Measurements from ENCODE around the gene UTP25. TPM values are rescaled to one million over a fixed set of nuclear protein-coding genes. Genes with fewer than 3 reads are reported as not detected.
"Not testable (repeated sequence)": the region's sequence is repeated elsewhere in the genome, so short reads cannot be mapped to it uniquely, and the experiment has no call there.

UTP25 gene
- polyA plus RNA-seq, 1 experiment, result 6.8 TPM

DNA sequence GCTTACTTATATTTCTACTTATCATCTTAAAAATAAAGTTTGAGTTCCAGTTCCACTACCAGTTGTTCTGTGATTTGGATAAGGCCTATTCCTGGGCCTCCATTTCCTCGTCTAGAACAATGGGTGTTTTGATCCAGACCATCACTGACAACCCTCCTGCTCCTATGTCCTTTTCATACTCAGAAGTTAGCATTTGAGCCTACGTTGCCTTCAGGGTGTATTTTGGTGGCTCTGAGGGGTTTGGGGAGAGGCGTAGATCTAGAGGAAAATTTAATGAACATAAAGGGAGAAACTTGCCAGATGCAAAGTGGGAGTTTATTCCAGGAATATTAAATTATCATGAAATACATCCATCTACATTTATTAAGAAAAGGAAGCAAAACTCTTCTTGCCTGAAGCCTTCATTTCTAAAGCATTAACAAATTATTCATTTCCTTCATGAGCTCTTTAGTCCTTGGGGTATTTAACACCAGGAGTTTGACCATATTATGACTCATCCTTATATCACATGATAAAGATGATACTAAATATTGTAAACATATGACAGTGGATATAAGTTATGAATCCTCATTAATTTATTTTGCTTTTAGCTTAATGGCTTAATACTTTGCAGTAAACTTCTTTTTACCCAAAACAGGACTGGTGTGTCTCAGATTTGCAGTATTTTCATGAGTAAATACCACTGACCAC is 63.0 kb downstream of the UTP25 start:
- no peaks in the 10 kb centered on the region for H3K36me3 ChIP-seq (ENCODE audit: control insufficient read depth, insufficient read depth, low read length)
- POLR2A ChIA-PET, result interaction anchor here (0.5 kb wide), 1 partner anchor 360 kb away, joined by 3 read pairs; no protein-coding TSS in a partner anchor
- H3K27me3 ChIP-seq (ENCODE audit: control insufficient read depth, insufficient read depth, low read length), result no peaks in the 10 kb centered on the region
- DNase-seq (ENCODE audit: low read depth), result no peak
- H3K4me3 ChIP-seq (ENCODE audit: low read depth, low read length), result no peak overlapping the region
- TF ChIP-seq, protein P1, sequence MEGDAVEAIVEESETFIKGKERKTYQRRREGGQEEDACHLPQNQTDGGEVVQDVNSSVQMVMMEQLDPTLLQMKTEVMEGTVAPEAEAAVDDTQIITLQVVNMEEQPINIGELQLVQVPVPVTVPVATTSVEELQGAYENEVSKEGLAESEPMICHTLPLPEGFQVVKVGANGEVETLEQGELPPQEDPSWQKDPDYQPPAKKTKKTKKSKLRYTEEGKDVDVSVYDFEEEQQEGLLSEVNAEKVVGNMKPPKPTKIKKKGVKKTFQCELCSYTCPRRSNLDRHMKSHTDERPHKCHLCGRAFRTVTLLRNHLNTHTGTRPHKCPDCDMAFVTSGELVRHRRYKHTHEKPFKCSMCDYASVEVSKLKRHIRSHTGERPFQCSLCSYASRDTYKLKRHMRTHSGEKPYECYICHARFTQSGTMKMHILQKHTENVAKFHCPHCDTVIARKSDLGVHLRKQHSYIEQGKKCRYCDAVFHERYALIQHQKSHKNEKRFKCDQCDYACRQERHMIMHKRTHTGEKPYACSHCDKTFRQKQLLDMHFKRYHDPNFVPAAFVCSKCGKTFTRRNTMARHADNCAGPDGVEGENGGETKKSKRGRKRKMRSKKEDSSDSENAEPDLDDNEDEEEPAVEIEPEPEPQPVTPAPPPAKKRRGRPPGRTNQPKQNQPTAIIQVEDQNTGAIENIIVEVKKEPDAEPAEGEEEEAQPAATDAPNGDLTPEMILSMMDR (IDR thresholded peaks at IDR 0.05; ENCODE audit: insufficient read depth, low read depth, low read length), result no peak
- CTCF ChIA-PET, result interaction anchor here (0.7 to 1.5 kb wide), 2 partner anchors 9 to 15 kb away, joined by 3 to 4 read pairs; no protein-coding TSS in a partner anchor

DNA sequence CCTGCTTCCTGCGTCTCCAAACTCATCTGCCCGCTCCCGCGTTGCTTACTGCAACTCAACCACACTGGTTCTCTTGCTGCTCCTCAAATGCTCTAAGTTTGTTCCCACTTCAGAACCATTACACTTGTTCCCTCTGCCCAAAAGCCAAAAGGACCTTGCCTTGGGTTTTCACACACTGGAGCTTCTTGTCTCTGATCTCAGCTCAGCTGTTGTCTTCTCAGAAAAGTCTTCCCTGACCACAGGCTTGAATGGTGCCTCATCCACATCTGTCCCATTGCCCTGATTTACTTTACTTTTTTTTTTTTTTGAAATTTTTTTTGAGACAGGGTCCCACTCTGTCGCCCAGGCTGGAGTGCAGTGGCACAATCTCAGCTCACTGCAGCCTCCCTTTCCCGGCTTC is 66.0 kb downstream of the UTP25 start:
- Histone ChIP-seq H3K4me3 (ENCODE audit: low read depth, low read length) (no peak overlapping the region), H3K27me3 (ENCODE audit: control insufficient read depth, insufficient read depth, low read length) (no peaks in the 10 kb centered on the region), H3K36me3 (ENCODE audit: control insufficient read depth, insufficient read depth, low read length) (no peaks in the 10 kb centered on the region)
- TF ChIP-seq, protein P1 (IDR thresholded peaks at IDR 0.05; ENCODE audit: insufficient read depth, low read depth, low read length), result no peak
- ChIA-PET CTCF (interaction anchor here (0.6 kb wide), 1 partner anchor 33 kb away, joined by 3 read pairs; no protein-coding TSS in a partner anchor), POLR2A (no interaction called here)
- no peak for DNase-seq (ENCODE audit: low read depth)

DNA sequence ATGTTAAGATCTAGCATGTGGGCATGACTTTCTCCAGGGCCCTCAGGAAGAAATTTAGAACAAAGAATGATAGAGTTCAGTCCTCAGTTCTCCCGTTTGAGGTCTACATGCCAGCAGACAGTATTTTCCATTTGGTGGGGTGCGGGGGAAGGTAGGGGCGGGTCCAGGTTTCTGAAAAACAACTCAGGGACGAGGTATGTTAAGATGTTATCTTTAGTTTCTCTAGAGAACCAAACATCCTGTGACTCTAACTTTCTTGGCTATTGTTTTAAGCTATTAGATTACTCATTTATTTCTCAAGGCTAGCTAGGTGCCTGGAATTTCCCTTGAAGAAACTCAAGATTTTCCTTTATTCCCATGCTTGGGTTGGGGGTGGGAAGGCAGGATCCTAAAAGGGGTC is 67.9 kb downstream of the UTP25 start:
- DNase-seq (ENCODE audit: low read depth), result no peak
- ChIA-PET POLR2A (interaction anchor here (0.7 kb wide), 1 partner anchor 20 kb away, joined by 3 read pairs; no protein-coding TSS in a partner anchor), CTCF (interaction anchor here (1.0 to 1.5 kb wide), 4 partner anchors 17 to 71 kb away, joined by 3 to 4 read pairs (median 4); no protein-coding TSS in a partner anchor)
- TF ChIP-seq, protein P1 (IDR thresholded peaks at IDR 0.05; ENCODE audit: insufficient read depth, low read depth, low read length), result no peak
- Histone ChIP-seq H3K36me3 (ENCODE audit: control insufficient read depth, insufficient read depth, low read length) (no peaks in the 10 kb centered on the region), H3K27me3 (ENCODE audit: control insufficient read depth, insufficient read depth, low read length) (no peaks in the 10 kb centered on the region), H3K4me3 (ENCODE audit: low read depth, low read length) (no peak overlapping the region)

DNA sequence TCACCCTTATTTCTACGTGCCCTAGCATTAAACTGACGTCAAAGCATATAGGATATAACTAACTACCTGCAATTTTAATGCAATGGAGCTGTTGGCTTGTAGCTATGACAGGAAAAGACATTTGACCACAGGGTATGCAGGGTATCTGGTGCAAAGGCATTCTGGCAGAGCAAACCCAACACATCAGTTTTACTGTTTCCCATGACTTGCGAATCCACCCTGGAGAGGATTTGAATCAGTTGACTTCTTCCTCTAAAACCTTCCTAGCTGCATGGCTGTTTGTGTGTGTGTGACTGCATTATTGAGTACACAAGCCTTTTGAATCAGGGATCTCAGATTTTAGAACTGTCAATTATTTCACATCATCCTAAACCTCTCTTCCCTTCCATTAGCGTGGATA is 68.6 kb downstream of the UTP25 start:
- Histone ChIP-seq H3K36me3 (ENCODE audit: control insufficient read depth, insufficient read depth, low read length) (no peaks in the 10 kb centered on the region), H3K4me3 (ENCODE audit: low read depth, low read length) (no peak overlapping the region), H3K27me3 (ENCODE audit: control insufficient read depth, insufficient read depth, low read length) (no peaks in the 10 kb centered on the region)
- POLR2A ChIA-PET, result no interaction called here
- CTCF ChIA-PET, result interaction anchor here (1.0 to 1.5 kb wide), 2 partner anchors 18 to 36 kb away, joined by 3 to 4 read pairs; no protein-coding TSS in a partner anchor
- DNase-seq (ENCODE audit: low read depth), result no peak
- TF ChIP-seq, protein P1 (IDR thresholded peaks at IDR 0.05; ENCODE audit: insufficient read depth, low read depth, low read length), result no peak

DNA sequence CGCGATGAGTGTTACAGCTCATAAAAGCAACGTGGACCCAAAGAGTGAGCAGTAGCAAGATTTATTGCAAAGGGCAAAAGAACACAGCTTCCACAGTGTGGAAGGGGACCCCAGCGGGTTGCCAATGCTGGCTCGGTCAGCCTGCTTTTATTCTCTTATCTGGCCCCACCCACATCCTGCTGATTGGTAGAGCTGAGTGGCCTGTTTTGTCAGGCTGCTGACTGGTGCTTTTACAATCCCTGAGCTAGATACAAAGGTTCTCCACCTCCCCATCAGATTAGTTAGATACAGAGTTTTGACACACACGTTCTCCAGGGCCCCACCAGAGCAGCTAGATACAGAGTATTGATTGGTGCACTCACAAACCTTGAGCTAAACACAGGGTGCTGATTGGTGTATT is 70.5 kb downstream of the UTP25 start:
- H3K36me3 ChIP-seq (ENCODE audit: control insufficient read depth, insufficient read depth, low read length); POLR2A ChIA-PET; DNase-seq (ENCODE audit: low read depth); H3K27me3 ChIP-seq (ENCODE audit: control insufficient read depth, insufficient read depth, low read length); H3K4me3 ChIP-seq (ENCODE audit: low read depth, low read length): not testable (repeated sequence)
- CTCF ChIA-PET, result interaction anchor here (0.7 kb wide), 1 partner anchor 34 kb away, joined by 3 read pairs; no protein-coding TSS in a partner anchor

DNA sequence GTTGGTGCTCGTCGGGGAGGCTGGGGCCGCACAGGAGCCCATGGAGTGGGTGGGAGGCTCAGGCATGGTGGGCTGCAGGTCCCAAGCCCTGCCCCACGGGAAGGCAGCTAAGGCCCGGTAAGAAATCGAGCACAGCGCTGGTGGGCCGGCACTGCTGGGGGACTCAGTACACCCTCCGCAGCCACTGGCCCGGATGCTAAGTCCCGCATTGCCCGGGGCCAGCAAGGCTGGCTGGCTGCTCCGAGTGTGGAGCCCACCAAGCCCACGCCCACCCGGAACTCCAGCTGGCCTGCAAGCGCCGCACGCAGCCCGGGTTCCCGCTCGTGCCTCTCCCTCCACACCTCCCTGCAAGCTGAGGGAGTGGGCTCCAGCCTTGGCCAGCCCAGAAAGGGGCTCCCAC is 71.1 kb downstream of the UTP25 start:
- H3K36me3 ChIP-seq (ENCODE audit: control insufficient read depth, insufficient read depth, low read length); POLR2A ChIA-PET; H3K4me3 ChIP-seq (ENCODE audit: low read depth, low read length); DNase-seq (ENCODE audit: low read depth); H3K27me3 ChIP-seq (ENCODE audit: control insufficient read depth, insufficient read depth, low read length): not testable (repeated sequence)
- CTCF ChIA-PET, result interaction anchor here (0.5 kb wide), 1 partner anchor 43 kb away, joined by 3 read pairs; no protein-coding TSS in a partner anchor
